ENCODE measurements around the gene ATAD3B. TPM values are rescaled to one million over a fixed set of nuclear protein-coding genes. Genes with fewer than 3 reads are reported as not detected.

ATAD3B gene
- total RNA-seq, 4 donors from 2014 or later, result 26.9 to 130 (median 35.0) TPM

DNA sequence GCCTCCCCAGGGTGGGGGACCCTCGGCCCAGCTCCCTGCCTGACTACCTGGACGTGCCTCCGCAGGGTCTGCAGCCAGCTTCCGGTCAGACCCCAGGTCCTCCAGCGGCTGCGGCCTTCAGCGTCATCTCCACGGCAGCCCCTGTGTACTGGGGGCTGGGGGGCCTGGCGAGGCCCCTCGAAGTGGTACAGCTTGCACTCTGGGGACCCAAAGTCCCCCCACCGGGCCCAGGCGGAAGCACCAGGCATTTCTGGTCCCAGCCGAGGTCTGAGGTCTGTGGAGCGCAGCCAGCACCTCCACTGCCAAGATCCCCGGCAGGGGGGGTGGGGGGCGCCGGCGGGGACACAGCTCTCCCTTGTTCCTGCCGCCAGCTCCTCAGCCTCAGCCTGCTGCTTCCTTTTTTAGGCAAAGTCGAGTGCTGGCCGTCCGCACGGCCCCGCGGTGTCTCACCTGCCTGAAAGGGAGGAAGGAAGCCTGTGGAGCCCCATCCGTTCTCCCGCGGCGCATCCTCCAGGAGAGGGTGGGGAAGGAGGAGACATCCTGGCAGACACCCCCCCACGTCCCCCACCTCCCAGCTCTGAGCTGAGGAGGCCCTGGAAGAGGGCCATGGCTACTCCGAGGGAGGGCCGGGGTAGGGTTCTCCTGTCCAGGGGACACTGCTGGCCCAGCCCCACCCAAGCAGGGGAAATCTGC, 37.3 kb upstream of the ATAD3B start:
- Histone ChIP-seq H3K27me3 (no peaks in the 10 kb centered on the region), H3K4me1 (peaks cover 9 to 85% (median 30%) of the 10 kb centered on the region in 4 donors), H3K9me3 (peaks cover 0 to 2% (median 0%) of the 10 kb centered on the region in 4 donors), H3K36me3 (no peaks in the 10 kb centered on the region), H3K27ac (peak overlapping the region; percentile 66 to 91 (median 76)), H3K4me3 (peak overlapping the region in 3 of 4 donors; percentile 9 to 31 (median 16))
- TF ChIP-seq, protein P1, sequence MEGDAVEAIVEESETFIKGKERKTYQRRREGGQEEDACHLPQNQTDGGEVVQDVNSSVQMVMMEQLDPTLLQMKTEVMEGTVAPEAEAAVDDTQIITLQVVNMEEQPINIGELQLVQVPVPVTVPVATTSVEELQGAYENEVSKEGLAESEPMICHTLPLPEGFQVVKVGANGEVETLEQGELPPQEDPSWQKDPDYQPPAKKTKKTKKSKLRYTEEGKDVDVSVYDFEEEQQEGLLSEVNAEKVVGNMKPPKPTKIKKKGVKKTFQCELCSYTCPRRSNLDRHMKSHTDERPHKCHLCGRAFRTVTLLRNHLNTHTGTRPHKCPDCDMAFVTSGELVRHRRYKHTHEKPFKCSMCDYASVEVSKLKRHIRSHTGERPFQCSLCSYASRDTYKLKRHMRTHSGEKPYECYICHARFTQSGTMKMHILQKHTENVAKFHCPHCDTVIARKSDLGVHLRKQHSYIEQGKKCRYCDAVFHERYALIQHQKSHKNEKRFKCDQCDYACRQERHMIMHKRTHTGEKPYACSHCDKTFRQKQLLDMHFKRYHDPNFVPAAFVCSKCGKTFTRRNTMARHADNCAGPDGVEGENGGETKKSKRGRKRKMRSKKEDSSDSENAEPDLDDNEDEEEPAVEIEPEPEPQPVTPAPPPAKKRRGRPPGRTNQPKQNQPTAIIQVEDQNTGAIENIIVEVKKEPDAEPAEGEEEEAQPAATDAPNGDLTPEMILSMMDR (IDR thresholded peaks at IDR 0.05), result no peak
- no peak for TF ChIP-seq POLR2A (IDR thresholded peaks at IDR 0.05)
- no peak for DNase-seq

DNA sequence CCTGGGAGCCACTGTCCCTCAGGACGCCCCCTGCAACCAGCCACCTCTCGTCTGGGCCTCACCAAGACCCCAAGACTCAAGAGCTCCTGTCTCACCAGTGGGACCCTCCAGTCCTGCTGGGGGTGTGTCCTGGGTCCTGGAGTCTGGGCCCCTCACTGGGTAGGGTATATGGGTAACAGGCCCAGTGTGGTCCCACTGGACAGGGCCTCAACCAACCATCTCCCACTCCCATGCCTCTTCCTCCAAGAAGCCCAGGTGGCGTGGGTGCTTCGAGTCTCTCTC, 36.8 kb upstream of the ATAD3B start:
- H3K27me3 ChIP-seq, result no peaks in the 10 kb centered on the region
- TF ChIP-seq, protein P1 (IDR thresholded peaks at IDR 0.05), result no peak
- TF ChIP-seq POLR2A (IDR thresholded peaks at IDR 0.05), result no peak
- peaks cover 0 to 2% (median 0%) of the 10 kb centered on the region in 4 donors for H3K9me3 ChIP-seq
- no peaks in the 10 kb centered on the region for H3K36me3 ChIP-seq
- H3K27ac ChIP-seq, result peak overlapping the region; percentile 27 to 91 (median 76)
- peaks cover 9 to 80% (median 30%) of the 10 kb centered on the region in 4 donors for H3K4me1 ChIP-seq
- H3K4me3 ChIP-seq, result peak overlapping the region in 1 of 4 donors; percentile 53
- no peak for DNase-seq

GRCh38 chr1:1435106-1435903, 36.3 kb upstream of the ATAD3B start, which contains the start of gene VWA1:
Gene VWA1, plus strand, starts transcription at chr1:1435690. Its CDS starts 59 bp downstream, at chr1:1435749.
- peak; percentile 45 to 81 (median 76) for DNase-seq
- no peak for TF ChIP-seq POLR2A (IDR thresholded peaks at IDR 0.05)
- TF ChIP-seq, protein P1 (IDR thresholded peaks at IDR 0.05), result no peak
- no peaks in the 10 kb centered on the region for H3K27me3 ChIP-seq
- H3K4me1 ChIP-seq, result peaks cover 9 to 78% (median 30%) of the 10 kb centered on the region in 4 donors
- H3K36me3 ChIP-seq, result no peaks in the 10 kb centered on the region
- H3K4me3 ChIP-seq, result peak within 1 kb of the TSS; percentile 17 to 66 (median 56)
- peak within 1 kb of the TSS; percentile 27 to 91 (median 76) for H3K27ac ChIP-seq
- peaks cover 0 to 2% (median 0%) of the 10 kb centered on the region in 4 donors for H3K9me3 ChIP-seq

DNA sequence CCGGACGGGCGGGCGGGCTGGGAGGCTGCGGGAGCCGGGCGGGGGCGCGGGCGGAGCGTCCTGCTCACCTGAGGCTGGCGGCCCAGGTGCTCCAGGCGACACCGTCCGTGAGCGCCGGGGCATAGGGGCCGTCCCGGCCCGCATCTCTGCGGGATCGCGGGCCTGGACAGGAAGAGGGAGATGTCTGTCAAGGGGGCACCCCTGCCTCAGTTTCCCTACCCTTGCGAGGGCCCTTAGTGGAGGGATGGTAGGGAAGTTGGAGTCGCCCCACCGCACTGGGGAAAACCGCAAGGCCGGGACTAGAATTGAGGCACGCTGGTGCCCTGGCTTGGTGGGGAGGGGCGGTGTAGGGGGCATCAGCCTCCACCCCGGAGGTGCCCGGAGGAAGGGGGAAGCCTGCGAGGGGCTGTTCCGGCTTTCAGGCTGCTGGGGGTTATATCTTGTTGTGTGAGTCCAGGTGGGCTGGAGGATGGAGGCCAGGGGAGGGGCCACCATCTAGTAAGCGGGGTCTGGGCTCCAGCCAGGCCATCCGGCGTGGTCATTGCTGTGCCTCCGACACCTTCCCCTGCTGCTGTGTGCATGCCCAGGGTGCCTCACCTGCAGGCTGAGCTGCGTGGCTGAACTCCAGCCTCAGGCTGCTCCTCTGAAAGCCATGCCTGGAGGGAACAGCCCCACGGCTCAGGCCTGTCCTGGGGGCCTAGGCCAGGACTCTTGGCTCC, 35.5 kb upstream of the ATAD3B start:
- Histone ChIP-seq H3K27ac (peak overlapping the region in 3 of 4 donors; percentile 69 to 91 (median 82)), H3K9me3 (peaks cover 0 to 2% (median 0%) of the 10 kb centered on the region in 4 donors), H3K4me3 (peak overlapping the region; percentile 17 to 66 (median 56)), H3K4me1 (peaks cover 9 to 78% (median 30%) of the 10 kb centered on the region in 4 donors), H3K36me3 (no peaks in the 10 kb centered on the region), H3K27me3 (no peaks in the 10 kb centered on the region)
- TF ChIP-seq, protein P1 (IDR thresholded peaks at IDR 0.05), result no peak
- TF ChIP-seq POLR2A (IDR thresholded peaks at IDR 0.05), result no peak
- no peak for DNase-seq

DNA sequence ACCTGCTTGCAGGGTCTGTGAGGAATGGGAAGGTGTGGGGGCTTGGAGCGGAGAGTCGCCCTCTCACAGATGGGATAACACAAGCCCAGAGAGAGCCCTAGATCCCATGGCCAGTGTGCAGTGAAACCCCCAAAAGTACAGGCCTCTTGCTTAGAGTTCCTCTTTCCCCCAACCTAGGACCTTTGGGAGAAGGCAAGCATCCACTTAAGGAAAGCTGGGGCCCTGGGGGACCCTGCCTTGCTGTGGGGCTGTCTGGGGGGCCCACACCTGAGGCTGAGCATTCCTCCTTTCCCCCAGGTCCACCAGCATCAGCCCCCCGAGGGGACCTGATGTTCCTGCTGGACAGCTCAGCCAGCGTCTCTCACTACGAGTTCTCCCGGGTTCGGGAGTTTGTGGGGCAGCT, 34.9 kb upstream of the ATAD3B start:
- peak overlapping the region in 1 of 4 donors; percentile 69 for H3K27ac ChIP-seq
- H3K4me1 ChIP-seq, result peaks cover 9 to 74% (median 30%) of the 10 kb centered on the region in 4 donors
- TF ChIP-seq POLR2A (IDR thresholded peaks at IDR 0.05), result no peak
- TF ChIP-seq, protein P1 (IDR thresholded peaks at IDR 0.05), result no peak

More for the DNA sequence above, 34.9 kb upstream of the ATAD3B start:
- H3K27me3 ChIP-seq, result no peaks in the 10 kb centered on the region
- peak overlapping the region in 2 of 4 donors; percentile 53 to 58 for H3K4me3 ChIP-seq
- no peaks in the 10 kb centered on the region for H3K36me3 ChIP-seq
- peaks cover 0 to 2% (median 0%) of the 10 kb centered on the region in 4 donors for H3K9me3 ChIP-seq
- no peak for DNase-seq
